ENCODE measurements around the gene STXBP3. TPM values are rescaled to one million over a fixed set of nuclear protein-coding genes. Genes with fewer than 3 reads are reported as not detected.

The STXBP3 gene
- total RNA-seq, 1 experiment from 2014 or later, result 34.1 TPM

DNA sequence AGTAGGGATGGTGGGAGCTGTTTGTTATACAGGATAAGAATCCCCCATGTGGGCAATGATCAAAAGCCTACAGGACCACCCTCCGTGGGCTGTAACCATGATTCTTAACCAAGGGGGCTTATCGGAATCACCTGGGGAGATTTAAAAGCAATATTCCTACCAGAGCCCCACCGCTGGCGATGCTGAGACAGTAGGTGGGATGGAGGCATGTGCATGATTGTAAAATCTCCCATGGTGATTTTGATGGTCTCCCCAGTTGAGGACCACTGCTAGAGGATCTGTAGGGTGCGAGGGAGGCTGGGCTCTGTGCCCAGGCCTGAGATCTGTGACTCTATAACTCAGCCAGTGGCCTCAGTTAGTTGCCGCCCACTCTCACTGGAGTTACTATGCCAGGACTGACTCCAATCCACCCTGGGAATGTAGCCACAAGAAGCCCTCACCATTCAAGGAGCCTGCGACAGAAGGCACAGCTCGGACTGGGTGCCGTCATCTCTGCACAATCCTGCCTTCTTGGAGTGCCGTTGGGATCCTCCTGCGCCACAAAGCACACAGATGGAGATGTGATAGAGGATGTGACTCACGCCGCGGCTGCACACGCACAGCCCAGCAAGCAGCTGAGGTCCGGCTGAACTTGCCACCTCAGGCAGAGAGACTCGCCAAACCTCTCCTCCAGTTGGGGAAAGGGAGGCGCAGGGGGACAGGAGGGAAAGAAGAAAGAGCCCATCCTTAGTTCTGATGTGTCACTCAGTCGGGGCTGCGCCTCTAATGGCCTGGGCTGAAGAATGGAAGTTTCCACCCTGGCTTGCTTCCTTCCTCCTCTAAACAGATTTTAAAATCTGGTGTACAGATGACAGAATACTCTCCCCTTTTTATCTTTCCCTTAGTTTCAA is 83.9 kb downstream of the STXBP3 start:
- H3K9me3 Mint-ChIP-seq, result no peaks in the 10 kb centered on the region
- TF ChIP-seq, protein P1, sequence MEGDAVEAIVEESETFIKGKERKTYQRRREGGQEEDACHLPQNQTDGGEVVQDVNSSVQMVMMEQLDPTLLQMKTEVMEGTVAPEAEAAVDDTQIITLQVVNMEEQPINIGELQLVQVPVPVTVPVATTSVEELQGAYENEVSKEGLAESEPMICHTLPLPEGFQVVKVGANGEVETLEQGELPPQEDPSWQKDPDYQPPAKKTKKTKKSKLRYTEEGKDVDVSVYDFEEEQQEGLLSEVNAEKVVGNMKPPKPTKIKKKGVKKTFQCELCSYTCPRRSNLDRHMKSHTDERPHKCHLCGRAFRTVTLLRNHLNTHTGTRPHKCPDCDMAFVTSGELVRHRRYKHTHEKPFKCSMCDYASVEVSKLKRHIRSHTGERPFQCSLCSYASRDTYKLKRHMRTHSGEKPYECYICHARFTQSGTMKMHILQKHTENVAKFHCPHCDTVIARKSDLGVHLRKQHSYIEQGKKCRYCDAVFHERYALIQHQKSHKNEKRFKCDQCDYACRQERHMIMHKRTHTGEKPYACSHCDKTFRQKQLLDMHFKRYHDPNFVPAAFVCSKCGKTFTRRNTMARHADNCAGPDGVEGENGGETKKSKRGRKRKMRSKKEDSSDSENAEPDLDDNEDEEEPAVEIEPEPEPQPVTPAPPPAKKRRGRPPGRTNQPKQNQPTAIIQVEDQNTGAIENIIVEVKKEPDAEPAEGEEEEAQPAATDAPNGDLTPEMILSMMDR (conservative IDR thresholded peaks at IDR 0.05), result no peak
- Histone ChIP-seq H4K91ac (ENCODE audit: insufficient read length, low read depth, low read length) (no peak overlapping the region), H4K20me1 (ENCODE audit: control insufficient read depth, insufficient read depth, insufficient read length) (no peaks in the 10 kb centered on the region), H2BK120ac (ENCODE audit: low read depth, low read length, poor library complexity, severe bottlenecking) (no peak overlapping the region), H3K4ac (ENCODE audit: low read depth, low read length) (no peak overlapping the region), H2AK5ac (ENCODE audit: insufficient read length, low read length) (no peak overlapping the region), H3K23ac (ENCODE audit: insufficient read length, low read depth, low read length) (no peak overlapping the region), H3T11ph (ENCODE audit: low read length) (no peak overlapping the region), H2AFZ (ENCODE audit: low read length) (no peak overlapping the region), H3K23me2 (ENCODE audit: insufficient read length, low read depth, low read length, poor library complexity, severe bottlenecking) (no peaks in the 10 kb centered on the region), H2BK20ac (ENCODE audit: low read depth, low read length, poor library complexity, severe bottlenecking) (no peak overlapping the region), H3K27ac (ENCODE audit: insufficient read length, low read depth, low read length) (no peak overlapping the region), H4K8ac (replicated peaks; ENCODE audit: insufficient read length, low read depth, low read length) (no peak overlapping the region), H3K79me2 (ENCODE audit: insufficient read depth, low read length) (no peaks in the 10 kb centered on the region), H3K27me3 (ENCODE audit: insufficient read depth, low read length) (no peaks in the 10 kb centered on the region), H4K5ac (ENCODE audit: insufficient read length, low read depth, low read length) (no peak overlapping the region), H3K9ac (ENCODE audit: extremely low read depth, insufficient read length, low read length) (no peak overlapping the region), H2BK12ac (ENCODE audit: insufficient read length, low read depth, low read length) (no peak overlapping the region), H3K4me1 (ENCODE audit: insufficient read depth, low read length) (no peaks in the 10 kb centered on the region), H2BK5ac (ENCODE audit: insufficient read length, low read length) (no peak overlapping the region), H3K14ac (ENCODE audit: insufficient read depth, low read length) (no peak overlapping the region), H3K18ac (ENCODE audit: insufficient read length, low read depth, low read length) (no peak overlapping the region), H3K9me3 (ENCODE audit: control insufficient read depth, low read depth, low read length) (no peaks in the 10 kb centered on the region), H2BK15ac (ENCODE audit: low read depth, low read length) (no peak overlapping the region), H3K4me2 (ENCODE audit: insufficient read depth, insufficient read length, low read length) (no peak overlapping the region), H3K56ac (ENCODE audit: insufficient read length, low read depth, low read length) (no peak overlapping the region), H3K79me1 (ENCODE audit: insufficient read depth, low read depth, low read length, poor library complexity, severe bottlenecking) (no peaks in the 10 kb centered on the region)
- DNase-seq, result no peak
- peaks cover 9 to 13% of the 10 kb centered on the region in 2 experiments; a peak in 3 of 4 replicates for H3K4me1 Mint-ChIP-seq
- no peaks in the 10 kb centered on the region for H3K36me3 Mint-ChIP-seq (ENCODE audit: insufficient read depth in 1 of 3, low read depth in 3 of 3)
- no peaks in the 10 kb centered on the region for H3K27me3 Mint-ChIP-seq (ENCODE audit: low read depth)
- no CpG with 5 or more reads among the region's 20 CpGs for WGBS (ENCODE audit: extremely low coverage, insufficient read length, low lambda C conversion rate)
- H3K4me3 Mint-ChIP-seq, result no peak overlapping the region
- H3K27ac Mint-ChIP-seq, result no peak overlapping the region
